ENCODE data around the gene CAPSL. TPM values are rescaled to one million over a fixed set of nuclear protein-coding genes. Genes with fewer than 3 reads are reported as not detected.
"Not testable (repeated sequence)": the region's sequence is repeated elsewhere in the genome, so short reads cannot be mapped to it uniquely, and the experiment has no call there.

Gene CAPSL
- total RNA-seq, 2 donors from 2014 or later = not detected

GRCh38 chr5:35857606-35858205, 80.7 kb downstream of the CAPSL start:
- Mint-ChIP-seq H3K36me3 (ENCODE audit: low read depth) (peaks cover 41% of the 10 kb centered on the region), H3K27ac (peak overlapping the region; percentile 99), H3K27me3 (no peaks in the 10 kb centered on the region), H3K4me1 (peaks cover 66% of the 10 kb centered on the region), H3K4me3 (peak overlapping the region; percentile 98)
- ATAC-seq (no peak), DNase-seq (no peak)
- H3K9me3 ChIP-seq (ENCODE audit: control insufficient read depth, low read length, poor library complexity, severe bottlenecking) = peaks cover 5% of the 10 kb centered on the region

GRCh38 chr5:35856765-35857351, 81.6 kb downstream of the CAPSL start, which contains the start of gene IL7R:
TSS of gene IL7R (plus strand) at chr5:35856891. CDS start at chr5:35856978, 87 bp downstream.
- DNase-seq (no peak), ATAC-seq (peak; percentile 25)
- Mint-ChIP-seq H3K4me1 (peaks cover 61% of the 10 kb centered on the region), H3K27ac (peak within 1 kb of the TSS; percentile 99), H3K4me3 (peak within 1 kb of the TSS; percentile 98), H3K27me3 (no peaks in the 10 kb centered on the region), H3K36me3 (ENCODE audit: low read depth) (peaks cover 32% of the 10 kb centered on the region)
- peaks cover 5% of the 10 kb centered on the region for H3K9me3 ChIP-seq (ENCODE audit: control insufficient read depth, low read length, poor library complexity, severe bottlenecking)

GRCh38 chr5:35856186-35856764, 82.1 kb downstream of the CAPSL start:
- not testable (repeated sequence) for ATAC-seq; H3K9me3 ChIP-seq (ENCODE audit: control insufficient read depth, low read length, poor library complexity, severe bottlenecking); DNase-seq; H3K27me3 Mint-ChIP-seq
- peaks cover 26% of the 10 kb centered on the region for H3K36me3 Mint-ChIP-seq (ENCODE audit: low read depth)
- H3K4me3 Mint-ChIP-seq = peak overlapping the region; percentile 98
- peak overlapping the region; percentile 99 for H3K27ac Mint-ChIP-seq
- H3K4me1 Mint-ChIP-seq = peaks cover 55% of the 10 kb centered on the region

- peaks cover 53% of the 10 kb centered on the region for H3K4me1 Mint-ChIP-seq
- ATAC-seq = no peak
- H3K9me3 ChIP-seq (ENCODE audit: control insufficient read depth, low read length, poor library complexity, severe bottlenecking) = no peaks in the 10 kb centered on the region
- peak overlapping the region; percentile 98 for H3K4me3 Mint-ChIP-seq
- peaks cover 17% of the 10 kb centered on the region for H3K36me3 Mint-ChIP-seq (ENCODE audit: low read depth)
- DNase-seq = no peak
- peak overlapping the region; percentile 99 for H3K27ac Mint-ChIP-seq
- no peaks in the 10 kb centered on the region for H3K27me3 Mint-ChIP-seq
Observed at GRCh38 chr5:35855187-35855586, 83.2 kb downstream of the CAPSL start.

Other genes starting within 250 kb of the CAPSL start
- 1,000 to 10,000 TPM in 1 of 2 donors, 100 to 1,000 TPM in 1; 860 to 1,128 TPM for gene IL7R, start 81.7 kb downstream of the CAPSL start, total RNA-seq
- gene UGT3A1, start 52.8 kb upstream of the CAPSL start, total RNA-seq = not detected
- not detected for gene UGT3A2, start 128.3 kb upstream of the CAPSL start, total RNA-seq
- 10 to 100 TPM in 1 of 2 donors, 1 to 10 TPM in 1; 5.9 to 10.7 TPM for gene LMBRD2, start 213.3 kb upstream of the CAPSL start, total RNA-seq
- gene SKP2, start 213.5 kb upstream of the CAPSL start, total RNA-seq = 10 to 100 TPM; 10.4 to 10.8 TPM